Erythroblast (primary cell): ENCODE measurements around the gene SKA3.
"Not testable (repeated sequence)": the region's sequence is repeated elsewhere in the genome, so short reads cannot be mapped to it uniquely, and the experiment has no call there.

Experiments used
- DNase-seq, 2 experiments: peaks; one replicate each; lab custom pipeline; 2025; lab: John Stamatoyannopoulos, UW
- GATA1 ChIP-seq: IDR thresholded peaks from 2 replicates; pipeline ENCODE4 v1.6.1; 2011; ENCODE audit warnings: low read depth, mild to moderate bottlenecking, control low read depth, low read length, moderate library complexity
- POLR2A ChIP-seq: IDR thresholded peaks from 2 replicates; pipeline ENCODE4 v1.6.1; 2011; ENCODE audit warnings: mild to moderate bottlenecking, low read length

Gene SKA3

GRCh38 chr13:21176215-21176981 is at the start of gene SKA3, which contains the start of gene MRPL57:
SKA3 (minus strand) TSS chr13:21176552; CDS start chr13:21176477, 75 bp downstream.
MRPL57 (plus strand) TSS chr13:21176658; CDS start chr13:21176917, 259 bp downstream.
- DNase-seq = peak; percentile 95 to 96
- TF ChIP-seq POLR2A (peak; percentile 98), GATA1 (no peak)

GRCh38 chr13:21225082-21225481 is 48.7 kb upstream of the SKA3 start:
- no peak for TF ChIP-seq GATA1
- TF ChIP-seq POLR2A = no peak
- no peak for DNase-seq

GRCh38 chr13:21221268-21221667 is 44.9 kb upstream of the SKA3 start:
- TF ChIP-seq POLR2A (no peak), GATA1 (no peak)
- no peak for DNase-seq

GRCh38 chr13:21219716-21220115 is 43.4 kb upstream of the SKA3 start:
- DNase-seq = not testable (repeated sequence)

GRCh38 chr13:21219036-21219381 is 42.7 kb upstream of the SKA3 start:
- no peak for DNase-seq
- TF ChIP-seq POLR2A = no peak
- TF ChIP-seq GATA1 = no peak

- DNase-seq = no peak
- TF ChIP-seq GATA1 = no peak
- no peak for TF ChIP-seq POLR2A
These were observed 42.1 kb upstream of the SKA3 start for GRCh38 chr13:21218351-21219035.

- TF ChIP-seq GATA1 = no peak
- TF ChIP-seq POLR2A = no peak
- DNase-seq = no peak
These were observed 40.0 kb upstream of the SKA3 start for GRCh38 chr13:21216332-21216731.

GRCh38 chr13:21215419-21215818 is 39.1 kb upstream of the SKA3 start:
- DNase-seq = not testable (repeated sequence)

GRCh38 chr13:21212138-21212775 is 35.9 kb upstream of the SKA3 start:
- TF ChIP-seq POLR2A = no peak
- no peak for TF ChIP-seq GATA1
- DNase-seq = no peak

- TF ChIP-seq GATA1 (no peak), POLR2A (no peak)
- DNase-seq = no peak
These were observed 32.4 kb upstream of the SKA3 start for GRCh38 chr13:21208652-21209154.

GRCh38 chr13:21202767-21203531 is 26.6 kb upstream of the SKA3 start:
- DNase-seq = no peak
- TF ChIP-seq POLR2A (no peak), GATA1 (no peak)

- DNase-seq = not testable (repeated sequence)
These were observed 25.3 kb upstream of the SKA3 start for GRCh38 chr13:21201456-21202190.

GRCh38 chr13:21198391-21198790 is 22.0 kb upstream of the SKA3 start:
- DNase-seq = not testable (repeated sequence)

- DNase-seq = not testable (repeated sequence)
These were observed 21.4 kb upstream of the SKA3 start for GRCh38 chr13:21197606-21198225.

- not testable (repeated sequence) for DNase-seq
These were observed 18.4 kb upstream of the SKA3 start for GRCh38 chr13:21194756-21195155.

- not testable (repeated sequence) for DNase-seq
These were observed 10.1 kb upstream of the SKA3 start for GRCh38 chr13:21186410-21186809.
